IPS-18a (cell line): ENCODE results near the gene MARCHF11.
A peak's percentile ranks its signal among the peaks of the same experiment; 100 is the strongest.

ENCODE experiments used
- H3K27ac ChIP-seq: one replicate; pipeline ENCODE4 v1.5.1; 2013; ENCODE audit warnings: low read length
- H3K27me3 ChIP-seq: one replicate; pipeline ENCODE4 v1.6.1; 2013; ENCODE audit warnings: mild to moderate bottlenecking, low read length; ENCODE audit not compliant: control insufficient read depth, insufficient read depth
- H3K36me3 ChIP-seq: one replicate; pipeline ENCODE4 v1.6.1; 2013; ENCODE audit warnings: low read depth, low read length; ENCODE audit not compliant: control insufficient read depth
- H3K4me1 ChIP-seq: one replicate; pipeline ENCODE4 v1.6.1; 2013; ENCODE audit warnings: low read depth, low read length; ENCODE audit not compliant: control insufficient read depth
- H3K4me3 ChIP-seq: one replicate; pipeline ENCODE4 v1.5.1; 2013; ENCODE audit warnings: low read length
- H3K9ac ChIP-seq: one replicate; pipeline ENCODE4 v1.6.1; 2013; ENCODE audit warnings: mild to moderate bottlenecking, low read length, moderate library complexity
- H3K9me3 ChIP-seq: one replicate; pipeline ENCODE4 v1.6.1; 2013; ENCODE audit warnings: low read depth, low read length; ENCODE audit not compliant: control insufficient read depth

MARCHF11 gene, protein sequence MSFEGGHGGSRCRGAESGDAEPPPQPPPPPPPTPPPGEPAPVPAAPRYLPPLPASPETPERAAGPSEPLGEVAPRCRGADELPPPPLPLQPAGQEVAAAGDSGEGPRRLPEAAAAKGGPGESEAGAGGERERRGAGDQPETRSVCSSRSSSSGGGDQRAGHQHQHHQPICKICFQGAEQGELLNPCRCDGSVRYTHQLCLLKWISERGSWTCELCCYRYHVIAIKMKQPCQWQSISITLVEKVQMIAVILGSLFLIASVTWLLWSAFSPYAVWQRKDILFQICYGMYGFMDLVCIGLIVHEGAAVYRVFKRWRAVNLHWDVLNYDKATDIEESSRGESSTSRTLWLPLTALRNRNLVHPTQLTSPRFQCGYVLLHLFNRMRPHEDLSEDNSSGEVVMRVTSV

DNA sequence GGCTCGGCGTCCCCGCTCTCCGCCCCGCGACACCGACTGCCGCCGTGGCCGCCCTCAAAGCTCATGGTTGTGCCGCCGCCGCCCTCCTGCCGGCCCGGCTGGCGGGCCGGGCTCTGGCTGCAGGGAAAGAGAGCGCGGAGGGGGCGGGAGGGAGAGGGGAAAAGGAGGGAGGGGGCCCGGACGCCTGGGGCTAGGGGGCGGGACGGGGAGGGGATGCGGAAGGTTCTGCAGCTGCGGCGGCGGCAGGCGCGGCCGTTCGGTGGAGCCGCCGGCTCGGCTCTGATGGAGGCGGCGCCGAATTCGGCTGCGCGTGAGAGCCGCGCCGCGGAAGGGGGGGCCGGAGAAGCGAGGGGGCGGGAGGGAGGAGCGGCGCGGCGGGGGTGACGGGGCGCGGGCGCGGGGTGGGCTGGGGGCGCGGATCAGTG is at the start of gene MARCHF11:
Gene MARCHF11 (minus strand): TSS at position 281 of the 425 bp plus-strand sequence. CDS start 216 bp downstream, at position 65.
- Histone ChIP-seq H3K36me3 (no peaks in the 10 kb centered on the region), H3K4me1 (no peaks in the 10 kb centered on the region), H3K9me3 (no peaks in the 10 kb centered on the region), H3K27me3 (peaks cover 53% of the 10 kb centered on the region), H3K4me3 (peak within 1 kb of the TSS; percentile 65), H3K9ac (no peak within 1 kb of the TSS), H3K27ac (no peak within 1 kb of the TSS)

DNA sequence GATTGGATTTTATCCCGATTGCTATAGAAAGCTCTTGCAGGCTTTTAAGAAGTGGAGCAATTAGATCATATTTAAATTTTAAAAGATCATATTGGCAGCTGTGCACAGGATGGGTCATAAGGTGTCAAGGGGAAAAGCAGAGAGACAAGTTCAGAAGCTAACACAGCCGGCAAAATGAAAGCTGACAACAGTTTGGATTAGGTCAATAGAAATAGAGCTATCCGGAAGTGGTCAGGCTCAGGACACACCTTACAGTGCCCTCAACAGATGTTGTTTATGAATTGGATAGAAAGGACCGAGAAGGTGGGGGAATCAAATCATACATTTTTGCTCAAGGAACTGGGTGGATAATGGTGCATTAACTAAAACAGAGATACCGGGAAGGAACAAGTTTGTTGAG is 46.3 kb upstream of the MARCHF11 start:
- Histone ChIP-seq H3K4me3 (no peak overlapping the region), H3K36me3 (no peaks in the 10 kb centered on the region), H3K4me1 (no peaks in the 10 kb centered on the region), H3K9me3 (no peaks in the 10 kb centered on the region), H3K27me3 (no peaks in the 10 kb centered on the region), H3K9ac (no peak overlapping the region), H3K27ac (no peak overlapping the region)

DNA sequence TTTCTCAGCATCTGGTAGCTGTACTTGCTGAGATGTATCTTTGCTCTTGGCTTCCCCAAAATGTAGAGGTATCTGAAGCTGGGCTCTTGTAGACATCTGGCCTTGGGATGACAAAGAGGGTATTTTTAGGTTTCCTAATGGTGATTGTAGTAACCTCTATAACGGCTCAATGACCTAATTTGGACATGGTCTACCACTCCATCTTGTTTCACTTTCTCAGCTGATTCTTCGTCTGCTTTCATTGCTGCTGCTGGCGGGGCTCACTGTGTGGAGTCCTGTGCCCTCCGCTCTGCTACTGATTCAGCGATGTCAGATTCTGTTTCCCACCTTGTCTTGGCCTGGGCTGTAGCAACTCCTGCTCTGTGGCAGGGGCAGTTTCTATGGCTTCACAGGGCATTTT is 12.7 kb upstream of the MARCHF11 start:
- H3K27ac ChIP-seq, result no peak overlapping the region
- H3K4me3 ChIP-seq, result no peak overlapping the region
- no peak overlapping the region for H3K9ac ChIP-seq

DNA sequence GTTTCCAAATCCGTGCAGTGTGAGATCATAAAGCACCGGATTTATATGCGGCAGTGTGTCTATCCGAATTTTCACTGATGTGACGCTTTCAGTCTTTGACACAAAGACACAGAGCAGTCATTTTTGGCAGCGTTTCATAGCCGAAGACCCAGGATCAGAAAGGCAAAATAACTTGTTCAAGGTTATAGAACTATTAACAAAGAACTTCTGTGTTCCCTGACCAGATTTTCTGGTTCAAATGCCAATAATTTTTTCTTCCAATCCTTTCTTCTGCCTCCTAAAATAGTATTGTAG is 1.1 kb upstream of the MARCHF11 start:
- H3K36me3 ChIP-seq, result no peaks in the 10 kb centered on the region
- H3K9ac ChIP-seq, result no peak overlapping the region
- H3K9me3 ChIP-seq, result no peaks in the 10 kb centered on the region
- no peaks in the 10 kb centered on the region for H3K4me1 ChIP-seq
- no peak overlapping the region for H3K27ac ChIP-seq
- peaks cover 53% of the 10 kb centered on the region for H3K27me3 ChIP-seq
- H3K4me3 ChIP-seq, result peak overlapping the region; percentile 65

More for the DNA sequence above, 12.7 kb upstream of the MARCHF11 start:
- Histone ChIP-seq H3K27me3 (no peaks in the 10 kb centered on the region), H3K9me3 (no peaks in the 10 kb centered on the region), H3K36me3 (no peaks in the 10 kb centered on the region), H3K4me1 (peaks cover 3% of the 10 kb centered on the region)

DNA sequence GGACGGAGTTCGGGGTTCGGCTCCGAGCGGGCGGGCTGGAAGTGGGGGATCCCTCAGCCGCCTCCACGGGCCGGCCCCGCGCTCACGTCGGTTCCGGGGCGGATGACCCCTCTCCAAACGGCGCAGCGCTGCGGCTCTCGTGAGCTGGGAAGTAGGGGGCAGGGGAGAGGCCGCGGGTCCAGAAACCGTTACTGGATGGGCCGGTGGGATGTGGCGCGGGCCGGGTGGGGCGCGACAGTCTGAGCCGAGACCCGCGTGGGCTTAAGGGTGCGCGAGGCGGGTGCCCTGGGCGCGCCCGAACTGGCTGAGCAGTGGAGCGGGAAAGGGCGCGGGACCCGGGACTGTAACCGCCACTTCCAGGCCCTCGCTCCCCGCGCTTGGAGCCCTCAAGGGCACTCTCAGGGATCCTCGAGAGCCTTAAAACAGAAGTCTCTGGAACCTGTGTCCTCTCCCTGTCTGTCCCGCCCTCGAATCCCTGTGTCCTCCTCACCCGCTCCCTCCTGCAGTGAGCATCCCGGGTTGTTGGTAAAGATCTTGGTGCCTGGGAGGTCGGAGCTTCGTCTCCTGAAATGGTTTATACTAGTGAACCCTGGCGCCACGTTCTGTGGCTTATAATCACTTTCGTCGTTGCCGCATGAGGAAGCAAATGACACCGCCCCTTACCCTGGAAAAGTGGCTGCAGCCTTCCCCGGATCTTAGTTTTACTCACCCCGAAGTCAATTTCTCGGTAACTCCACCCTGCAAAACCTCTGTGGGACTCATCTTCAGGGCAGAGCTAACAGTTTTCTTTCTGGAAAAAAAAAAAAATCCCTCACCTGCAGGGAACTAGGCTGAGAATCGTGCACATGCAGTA is 571 bp upstream of the MARCHF11 start:
- H3K4me3 ChIP-seq, result peak overlapping the region; percentile 65
- no peaks in the 10 kb centered on the region for H3K9me3 ChIP-seq
- no peak overlapping the region for H3K9ac ChIP-seq
- H3K36me3 ChIP-seq, result no peaks in the 10 kb centered on the region
- H3K27me3 ChIP-seq, result peaks cover 53% of the 10 kb centered on the region
- H3K27ac ChIP-seq, result no peak overlapping the region
- no peaks in the 10 kb centered on the region for H3K4me1 ChIP-seq

DNA sequence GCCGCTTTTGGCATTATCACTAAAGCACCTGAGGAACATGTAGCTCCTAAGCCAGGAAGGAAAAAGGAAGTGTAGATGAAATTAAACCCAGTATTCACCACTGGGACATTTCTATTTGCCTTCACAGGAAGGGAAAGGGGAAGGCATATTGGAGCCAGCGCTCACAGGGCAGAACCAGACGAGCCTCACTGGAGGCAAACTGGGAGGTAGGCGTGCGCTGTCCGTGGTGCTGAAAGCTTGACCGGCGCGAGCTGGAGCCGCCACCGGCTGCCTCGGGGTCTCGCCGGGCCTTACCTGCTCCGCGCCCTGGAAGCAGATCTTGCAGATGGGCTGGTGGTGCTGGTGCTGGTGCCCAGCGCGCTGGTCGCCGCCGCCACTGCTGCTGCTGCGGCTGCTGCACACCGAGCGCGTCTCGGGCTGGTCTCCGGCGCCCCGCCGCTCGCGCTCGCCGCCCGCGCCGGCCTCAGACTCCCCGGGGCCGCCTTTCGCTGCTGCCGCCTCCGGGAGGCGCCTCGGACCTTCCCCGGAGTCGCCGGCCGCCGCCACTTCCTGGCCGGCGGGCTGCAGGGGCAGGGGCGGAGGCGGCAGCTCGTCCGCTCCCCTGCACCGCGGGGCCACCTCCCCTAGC is 732 bp downstream of the MARCHF11 start:
- no peak overlapping the region for H3K9ac ChIP-seq
- peak overlapping the region; percentile 41 for H3K4me3 ChIP-seq
- no peak overlapping the region for H3K27ac ChIP-seq
- no peaks in the 10 kb centered on the region for H3K36me3 ChIP-seq
- H3K27me3 ChIP-seq, result peaks cover 53% of the 10 kb centered on the region
- no peaks in the 10 kb centered on the region for H3K4me1 ChIP-seq
- H3K9me3 ChIP-seq, result no peaks in the 10 kb centered on the region

DNA sequence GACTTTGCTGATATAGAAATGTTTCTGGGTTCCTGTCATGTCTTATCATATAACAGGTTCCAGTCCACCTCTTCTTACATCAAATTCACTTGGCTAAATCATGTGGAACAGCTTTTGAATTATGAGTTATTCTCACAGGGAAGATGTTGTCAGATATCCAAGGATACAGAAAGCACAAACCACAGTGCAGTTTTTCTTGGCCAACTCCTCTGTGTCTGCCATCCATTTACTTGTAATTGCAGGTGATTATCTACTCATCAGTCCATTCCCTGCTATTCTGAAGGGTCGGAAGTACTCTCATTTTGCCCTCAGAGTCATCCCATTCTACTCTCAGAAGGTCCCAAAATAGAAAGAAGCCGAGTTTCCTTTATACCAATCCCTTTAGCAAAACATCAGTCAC is 10.0 kb downstream of the MARCHF11 start:
- Histone ChIP-seq H3K9ac (no peak overlapping the region), H3K27ac (no peak overlapping the region), H3K4me3 (no peak overlapping the region), H3K36me3 (no peaks in the 10 kb centered on the region), H3K4me1 (no peaks in the 10 kb centered on the region), H3K9me3 (no peaks in the 10 kb centered on the region), H3K27me3 (no peaks in the 10 kb centered on the region)

DNA sequence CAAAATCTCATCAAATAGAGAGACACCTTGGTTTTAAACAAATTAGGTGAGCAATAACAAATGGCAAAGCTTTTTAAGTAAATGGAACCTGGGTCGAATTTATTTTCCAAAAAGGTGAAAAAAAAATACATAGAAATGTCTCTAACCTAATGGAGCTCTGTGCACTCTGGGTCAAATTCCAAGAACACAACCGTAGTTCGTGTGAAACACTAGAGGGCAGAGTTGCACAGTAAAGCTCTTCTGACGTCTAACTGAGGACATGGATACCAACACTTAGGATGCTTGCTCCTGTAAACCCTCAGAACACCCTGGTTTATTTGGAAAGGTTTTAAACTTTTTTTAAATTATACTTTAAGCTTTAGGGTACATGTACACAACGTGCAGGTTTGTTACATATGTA is 18.9 kb downstream of the MARCHF11 start:
- no peaks in the 10 kb centered on the region for H3K9me3 ChIP-seq
- H3K4me1 ChIP-seq, result no peaks in the 10 kb centered on the region
- H3K27ac ChIP-seq, result no peak overlapping the region
- H3K36me3 ChIP-seq, result no peaks in the 10 kb centered on the region
- H3K27me3 ChIP-seq, result no peaks in the 10 kb centered on the region
- no peak overlapping the region for H3K4me3 ChIP-seq
- H3K9ac ChIP-seq, result no peak overlapping the region

DNA sequence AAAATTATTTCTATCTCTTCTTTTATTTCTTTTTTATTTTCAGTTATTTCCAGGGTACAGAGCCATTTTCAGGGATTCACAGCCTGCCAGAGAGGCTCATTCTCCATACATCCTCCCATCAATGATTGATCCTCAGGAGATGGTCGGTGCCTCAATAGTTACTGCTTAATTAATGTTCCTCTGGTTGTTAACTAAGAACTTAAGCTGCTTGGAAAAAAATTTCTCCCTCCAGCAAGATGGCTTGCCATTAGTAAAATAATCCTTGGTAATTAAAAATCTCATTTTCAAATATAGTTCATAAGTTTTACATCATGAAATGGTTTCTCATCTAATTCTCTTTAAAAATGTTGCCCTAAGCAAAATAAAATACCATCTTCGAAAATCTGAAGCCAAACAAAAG is 20.0 kb downstream of the MARCHF11 start:
- H3K27me3 ChIP-seq, result no peaks in the 10 kb centered on the region
- no peaks in the 10 kb centered on the region for H3K9me3 ChIP-seq
- H3K9ac ChIP-seq, result no peak overlapping the region
- H3K27ac ChIP-seq, result no peak overlapping the region
- no peaks in the 10 kb centered on the region for H3K4me1 ChIP-seq
- H3K4me3 ChIP-seq, result no peak overlapping the region
- H3K36me3 ChIP-seq, result no peaks in the 10 kb centered on the region

DNA sequence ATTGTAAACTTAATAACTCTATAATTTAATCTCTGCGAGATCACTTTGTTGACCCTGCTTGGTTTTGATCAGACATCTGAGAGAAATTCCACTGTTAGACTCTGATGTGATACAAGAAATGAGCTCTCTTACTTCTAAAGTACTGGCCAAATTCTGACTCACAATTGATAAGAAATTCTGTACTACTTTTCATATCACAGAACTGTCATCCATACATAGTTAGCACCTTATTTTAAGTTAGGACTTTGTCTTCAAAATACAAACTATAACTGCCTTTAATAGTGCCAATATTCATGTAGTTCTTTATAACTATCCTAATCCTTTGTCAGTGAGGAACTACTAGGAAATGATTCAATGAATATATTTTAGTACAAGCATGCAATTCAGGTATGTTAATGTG is 23.4 kb downstream of the MARCHF11 start:
- Histone ChIP-seq H3K27ac (no peak overlapping the region), H3K9me3 (no peaks in the 10 kb centered on the region), H3K4me3 (no peak overlapping the region), H3K9ac (no peak overlapping the region), H3K27me3 (no peaks in the 10 kb centered on the region), H3K36me3 (no peaks in the 10 kb centered on the region), H3K4me1 (no peaks in the 10 kb centered on the region)

DNA sequence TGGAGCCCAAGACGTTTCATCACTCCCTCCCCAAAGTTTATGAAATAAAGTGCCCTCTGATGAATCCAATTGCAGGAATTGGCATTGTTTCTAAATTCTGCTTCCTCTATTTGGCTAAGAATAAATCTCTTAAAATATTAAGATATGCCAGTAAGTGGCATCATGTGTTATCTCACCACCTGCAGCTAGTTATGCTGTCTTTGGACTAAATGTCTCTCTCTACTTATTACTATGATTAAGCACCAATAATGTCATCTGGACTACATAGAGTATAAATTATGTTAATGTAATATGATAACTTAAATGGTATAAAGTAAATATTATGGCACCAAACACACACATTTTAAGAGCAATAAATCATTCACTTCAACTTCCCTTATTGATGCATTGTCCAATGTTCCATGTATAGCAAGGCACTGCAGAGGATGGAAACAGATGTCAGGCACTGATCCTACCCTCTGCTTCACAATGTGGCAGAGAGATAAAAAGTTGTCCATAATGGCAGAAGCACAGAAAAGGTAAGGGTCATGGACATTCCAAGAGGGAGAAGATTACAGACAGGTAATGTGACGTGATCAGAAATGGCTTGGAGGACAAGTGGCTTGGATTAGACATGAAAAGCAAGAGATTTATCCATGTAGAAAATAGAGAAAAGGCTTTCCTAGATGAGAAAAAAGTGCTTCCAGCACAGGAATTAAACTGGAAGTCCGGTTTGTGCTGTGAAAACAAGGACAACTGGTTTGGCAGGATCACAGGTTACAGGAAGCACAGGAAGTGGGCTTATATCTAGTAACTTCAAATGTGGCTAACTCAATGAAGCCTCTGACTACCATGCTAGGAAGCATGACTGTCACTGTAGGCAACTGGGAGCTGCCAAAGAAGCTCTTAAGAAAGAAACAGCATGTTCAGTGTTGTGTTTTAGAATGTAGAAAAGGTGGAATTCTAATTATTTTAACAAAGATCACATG is 26.7 kb downstream of the MARCHF11 start:
- H3K27me3 ChIP-seq, result no peaks in the 10 kb centered on the region
- no peaks in the 10 kb centered on the region for H3K36me3 ChIP-seq
- H3K4me3 ChIP-seq, result no peak overlapping the region
- H3K27ac ChIP-seq, result no peak overlapping the region
- H3K9me3 ChIP-seq, result peaks cover 3% of the 10 kb centered on the region
- no peak overlapping the region for H3K9ac ChIP-seq
- no peaks in the 10 kb centered on the region for H3K4me1 ChIP-seq
